Measurements from ENCODE around the gene CLEC17A. TPM values are rescaled to one million over a fixed set of nuclear protein-coding genes. Genes with fewer than 3 reads are reported as not detected.

CLEC17A gene
- not detected for total RNA-seq

GRCh38 chr19:14582894-14583340 is at the start of gene CLEC17A:
TSS of gene CLEC17A (plus strand) at chr19:14583084. CDS start at chr19:14583161, 77 bp downstream.

GRCh38 chr19:14571695-14572490 is 11.0 kb upstream of the CLEC17A start, which contains the start of gene NDUFB7:
TSS of gene NDUFB7 (minus strand) at chr19:14572066. CDS start at chr19:14572000, 66 bp downstream.

Other genes with a start within 250 kb of the CLEC17A start
- gene ADGRE5, start 201.6 kb upstream of the CLEC17A start, total RNA-seq = 12.3 TPM
- 53.5 TPM for gene DDX39A, start 163.7 kb upstream of the CLEC17A start, total RNA-seq
- 94.4 TPM for gene PKN1, start 149.8 kb upstream of the CLEC17A start, total RNA-seq
- gene PTGER1, start 107.7 kb upstream of the CLEC17A start, total RNA-seq = 0.60 TPM
- gene GIPC1, start 87.0 kb upstream of the CLEC17A start, total RNA-seq = 65.4 TPM
- gene DNAJB1, start 64.7 kb upstream of the CLEC17A start, total RNA-seq = 85.0 TPM
- 47.6 TPM for gene TECR, start 53.5 kb upstream of the CLEC17A start, total RNA-seq
- gene NDUFB7, start 11.0 kb upstream of the CLEC17A start, total RNA-seq = 104 TPM
- gene ADGRE3, start 91.8 kb downstream of the CLEC17A start, total RNA-seq = 0.16 TPM
- gene ZNF333, start 107.0 kb downstream of the CLEC17A start, total RNA-seq = 74.8 TPM
- 0.49 TPM for gene ADGRE2, start 195.5 kb downstream of the CLEC17A start, total RNA-seq